HG03354 (cell line): ENCODE data around the gene MBD3L4.

Source experiments
- ATAC-seq: cut with Tn5 transposase; IDR thresholded peaks from one replicate; pipeline ENCODE4 v1.9.1; 2021; ENCODE audit warnings: mild to moderate bottlenecking; ENCODE audit not compliant: unreplicated experiment, poor library complexity, severe bottlenecking

Gene MBD3L4

DNA sequence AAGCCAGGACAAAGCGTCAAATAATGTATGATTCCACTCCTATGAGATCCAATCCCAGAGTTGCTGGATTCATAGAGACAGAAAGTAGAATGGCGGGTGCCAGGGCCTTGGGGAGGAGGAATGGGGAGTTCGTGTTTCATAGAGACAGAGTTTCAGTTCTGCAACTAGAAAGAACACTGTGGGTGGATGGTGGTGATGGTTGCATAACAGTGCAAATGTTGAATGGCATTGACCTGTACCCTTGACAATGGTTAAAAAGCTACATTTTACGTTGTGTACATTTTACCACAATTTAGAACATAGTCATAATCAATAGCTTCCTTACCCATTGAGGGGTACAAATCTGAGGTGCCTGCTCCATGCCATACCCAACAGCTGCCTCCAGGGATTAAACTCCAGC lies 52.1 kb downstream of the MBD3L4 start:
- ATAC-seq = no peak
